Measurements from ENCODE around the gene EIF4A3. TPM values are rescaled to one million over a fixed set of nuclear protein-coding genes. Genes with fewer than 3 reads are reported as not detected.

EIF4A3 gene
- total RNA-seq, 1 donor from 2014 or later = 89.9 TPM

DNA sequence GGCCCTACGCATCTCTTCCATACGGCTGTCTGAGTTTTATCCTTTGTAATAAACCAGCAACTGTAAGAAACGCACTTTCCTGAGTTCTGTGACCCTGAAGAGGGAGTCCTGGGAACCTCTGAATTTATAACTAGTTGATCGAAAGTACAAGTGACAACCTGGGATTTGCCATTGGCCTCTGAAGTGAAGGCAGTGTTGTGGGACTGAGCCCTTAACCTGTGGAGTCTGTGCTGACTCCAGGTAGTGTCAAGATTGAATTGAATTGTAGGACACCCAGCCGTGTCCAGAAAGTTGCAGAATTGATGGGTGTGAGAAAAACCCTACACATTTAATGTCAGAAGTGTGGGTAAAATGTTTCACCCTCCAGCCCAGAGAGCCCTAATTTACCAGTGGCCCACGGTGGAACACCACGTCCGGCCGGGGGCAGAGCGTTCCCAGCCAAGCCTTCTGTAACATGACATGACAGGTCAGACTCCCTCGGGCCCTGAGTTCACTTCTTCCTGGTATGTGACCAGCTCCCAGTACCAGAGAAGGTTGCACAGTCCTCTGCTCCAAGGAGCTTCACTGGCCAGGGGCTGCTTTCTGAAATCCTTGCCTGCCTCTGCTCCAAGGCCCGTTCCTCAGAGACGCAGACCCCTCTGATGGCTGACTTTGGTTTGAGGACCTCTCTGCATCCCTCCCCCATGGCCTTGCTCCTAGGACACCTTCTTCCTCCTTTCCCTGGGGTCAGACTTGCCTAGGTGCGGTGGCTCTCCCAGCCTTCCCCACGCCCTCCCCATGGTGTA is 44.1 kb downstream of the EIF4A3 start:
- no peak overlapping the region for H3K4me3 ChIP-seq (ENCODE audit: insufficient read depth, low read depth, low read length)
- H3K27ac ChIP-seq (ENCODE audit: low read depth, low read length) = no peak overlapping the region
- no peak overlapping the region for H3K27ac Mint-ChIP-seq (ENCODE audit: unreplicated experiment)

DNA sequence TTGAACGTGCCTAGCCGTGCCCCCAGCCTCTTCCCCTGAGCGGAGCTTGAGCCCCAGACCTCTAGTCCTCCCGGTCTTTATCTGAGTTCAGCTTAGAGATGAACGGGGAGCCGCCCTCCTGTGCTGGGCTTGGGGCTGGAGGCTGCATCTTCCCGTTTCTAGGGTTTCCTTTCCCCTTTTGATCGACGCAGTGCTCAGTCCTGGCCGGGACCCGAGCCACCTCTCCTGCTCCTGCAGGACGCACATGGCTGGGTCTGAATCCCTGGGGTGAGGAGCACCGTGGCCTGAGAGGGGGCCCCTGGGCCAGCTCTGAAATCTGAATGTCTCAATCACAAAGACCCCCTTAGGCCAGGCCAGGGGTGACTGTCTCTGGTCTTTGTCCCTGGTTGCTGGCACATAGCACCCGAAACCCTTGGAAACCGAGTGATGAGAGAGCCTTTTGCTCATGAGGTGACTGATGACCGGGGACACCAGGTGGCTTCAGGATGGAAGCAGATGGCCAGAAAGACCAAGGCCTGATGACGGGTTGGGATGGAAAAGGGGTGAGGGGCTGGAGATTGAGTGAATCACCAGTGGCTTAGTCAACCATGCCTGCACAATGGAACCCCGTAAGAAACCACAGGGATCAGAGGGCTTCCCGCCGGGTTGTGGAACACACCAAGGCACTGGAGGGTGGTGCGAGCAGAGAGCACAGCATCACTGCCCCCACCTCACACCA is 44.8 kb downstream of the EIF4A3 start:
- no peak for FAIRE-seq
- TF ChIP-seq, protein P1, sequence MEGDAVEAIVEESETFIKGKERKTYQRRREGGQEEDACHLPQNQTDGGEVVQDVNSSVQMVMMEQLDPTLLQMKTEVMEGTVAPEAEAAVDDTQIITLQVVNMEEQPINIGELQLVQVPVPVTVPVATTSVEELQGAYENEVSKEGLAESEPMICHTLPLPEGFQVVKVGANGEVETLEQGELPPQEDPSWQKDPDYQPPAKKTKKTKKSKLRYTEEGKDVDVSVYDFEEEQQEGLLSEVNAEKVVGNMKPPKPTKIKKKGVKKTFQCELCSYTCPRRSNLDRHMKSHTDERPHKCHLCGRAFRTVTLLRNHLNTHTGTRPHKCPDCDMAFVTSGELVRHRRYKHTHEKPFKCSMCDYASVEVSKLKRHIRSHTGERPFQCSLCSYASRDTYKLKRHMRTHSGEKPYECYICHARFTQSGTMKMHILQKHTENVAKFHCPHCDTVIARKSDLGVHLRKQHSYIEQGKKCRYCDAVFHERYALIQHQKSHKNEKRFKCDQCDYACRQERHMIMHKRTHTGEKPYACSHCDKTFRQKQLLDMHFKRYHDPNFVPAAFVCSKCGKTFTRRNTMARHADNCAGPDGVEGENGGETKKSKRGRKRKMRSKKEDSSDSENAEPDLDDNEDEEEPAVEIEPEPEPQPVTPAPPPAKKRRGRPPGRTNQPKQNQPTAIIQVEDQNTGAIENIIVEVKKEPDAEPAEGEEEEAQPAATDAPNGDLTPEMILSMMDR (IDR thresholded peaks at IDR 0.05; ENCODE audit: insufficient read depth, low read depth, low read length) = no peak
- no peak for TF ChIP-seq EZH2 (IDR thresholded peaks at IDR 0.05; ENCODE audit: insufficient read depth, low read length)
- peaks cover 5% of the 10 kb centered on the region for H3K27me3 Mint-ChIP-seq (ENCODE audit: low read depth, unreplicated experiment)
- Histone ChIP-seq H2AFZ (ENCODE audit: low read depth, low read length) (peak overlapping the region; percentile 83), H3K27me3 (ENCODE audit: insufficient read depth, low read length) (peaks cover 5% of the 10 kb centered on the region), H4K20me1 (ENCODE audit: insufficient read depth, low read length) (peaks cover 8% of the 10 kb centered on the region), H3K79me2 (ENCODE audit: insufficient read depth, low read length) (no peaks in the 10 kb centered on the region), H3K4me2 (ENCODE audit: low read length) (peak overlapping the region; percentile 88), H3K4me3 (ENCODE audit: insufficient read depth, low read depth, low read length) (peak overlapping the region; percentile 79), H3K9ac (ENCODE audit: low read length) (peak overlapping the region; percentile 85), H3K9me3 (ENCODE audit: insufficient read depth, low read depth, low read length) (no peaks in the 10 kb centered on the region), H3K4me1 (ENCODE audit: insufficient read depth, low read length) (peaks cover 18% of the 10 kb centered on the region), H3K36me3 (ENCODE audit: insufficient read depth, low read length) (no peaks in the 10 kb centered on the region), H3K27ac (ENCODE audit: low read depth, low read length) (peak overlapping the region; percentile 49)
- peak overlapping the region; percentile 93 for H3K4me3 Mint-ChIP-seq (ENCODE audit: unreplicated experiment)
- peak overlapping the region; percentile 89 for H3K27ac Mint-ChIP-seq (ENCODE audit: unreplicated experiment)
- H3K4me1 Mint-ChIP-seq (ENCODE audit: low read depth, unreplicated experiment) = peaks cover 7% of the 10 kb centered on the region
- H3K36me3 Mint-ChIP-seq (ENCODE audit: low read depth, unreplicated experiment) = no peaks in the 10 kb centered on the region
- DNase-seq (ENCODE audit: low read depth) = no peak
- no peaks in the 10 kb centered on the region for H3K9me3 Mint-ChIP-seq (ENCODE audit: unreplicated experiment)

More for the DNA sequence above, 44.1 kb downstream of the EIF4A3 start:
- Histone ChIP-seq H3K79me2 (ENCODE audit: insufficient read depth, low read length) (no peaks in the 10 kb centered on the region), H3K4me2 (ENCODE audit: low read length) (peak overlapping the region; percentile 88), H3K9ac (ENCODE audit: low read length) (no peak overlapping the region), H4K20me1 (ENCODE audit: insufficient read depth, low read length) (peaks cover 8% of the 10 kb centered on the region), H3K36me3 (ENCODE audit: insufficient read depth, low read length) (no peaks in the 10 kb centered on the region), H3K4me1 (ENCODE audit: insufficient read depth, low read length) (peaks cover 18% of the 10 kb centered on the region), H2AFZ (ENCODE audit: low read depth, low read length) (no peak overlapping the region), H3K27me3 (ENCODE audit: insufficient read depth, low read length) (peaks cover 5% of the 10 kb centered on the region), H3K9me3 (ENCODE audit: insufficient read depth, low read depth, low read length) (no peaks in the 10 kb centered on the region)
- no peaks in the 10 kb centered on the region for H3K9me3 Mint-ChIP-seq (ENCODE audit: unreplicated experiment)
- peaks cover 4% of the 10 kb centered on the region for H3K27me3 Mint-ChIP-seq (ENCODE audit: low read depth, unreplicated experiment)
- FAIRE-seq = no peak
- TF ChIP-seq, protein P1 (IDR thresholded peaks at IDR 0.05; ENCODE audit: insufficient read depth, low read depth, low read length) = no peak
- TF ChIP-seq EZH2 (IDR thresholded peaks at IDR 0.05; ENCODE audit: insufficient read depth, low read length) = no peak
- peak overlapping the region; percentile 93 for H3K4me3 Mint-ChIP-seq (ENCODE audit: unreplicated experiment)
- peaks cover 7% of the 10 kb centered on the region for H3K4me1 Mint-ChIP-seq (ENCODE audit: low read depth, unreplicated experiment)
- no peak for DNase-seq (ENCODE audit: low read depth)
- H3K36me3 Mint-ChIP-seq (ENCODE audit: low read depth, unreplicated experiment) = no peaks in the 10 kb centered on the region
